WI38 (cell line): ENCODE results near the gene CSNK1E.

Source experiments
- H3K4me3 ChIP-seq: 2 replicates; pipeline ENCODE4 v1.5.1; 2011; ENCODE audit warnings: low read depth, mild to moderate bottlenecking, control low read depth, low read length
- TF ChIP-seq, protein P1 (sequence below): IDR thresholded peaks from 2 replicates; pipeline ENCODE4 v1.5.1; 2012; ENCODE audit warnings: low read depth, mild to moderate bottlenecking, control low read depth, low read length

Gene CSNK1E

DNA sequence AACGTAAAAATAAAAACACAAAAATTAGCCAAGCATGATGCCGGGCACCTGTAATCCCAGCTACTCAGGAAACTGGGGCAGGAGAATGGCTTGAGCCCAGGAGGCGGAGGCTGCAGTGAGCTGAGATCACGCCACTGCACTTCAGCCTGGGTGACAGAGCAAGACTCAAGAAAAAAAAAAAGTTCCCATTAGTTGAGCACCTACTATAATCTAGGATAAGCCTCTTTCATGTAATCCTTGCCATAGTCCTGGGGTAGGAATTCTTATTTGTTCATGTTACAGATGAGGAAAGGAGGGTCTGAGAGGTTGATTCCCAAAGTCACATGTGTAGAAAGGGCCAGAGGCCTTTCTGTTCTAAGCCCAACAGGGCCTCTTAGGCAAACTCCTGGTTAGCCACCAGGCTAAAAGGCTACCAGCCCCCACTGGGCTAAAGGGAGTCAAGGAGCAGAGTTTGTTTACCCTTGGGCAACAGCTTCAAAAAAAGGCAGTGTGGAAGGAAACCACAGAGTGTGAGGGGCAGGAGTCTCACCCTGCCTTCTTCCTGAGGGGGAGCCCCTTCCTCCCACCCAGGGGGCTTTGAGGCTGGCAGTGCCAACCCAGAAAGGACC, 21.6 kb upstream of the CSNK1E start:
- no peak overlapping the region for H3K4me3 ChIP-seq
- TF ChIP-seq, protein P1, sequence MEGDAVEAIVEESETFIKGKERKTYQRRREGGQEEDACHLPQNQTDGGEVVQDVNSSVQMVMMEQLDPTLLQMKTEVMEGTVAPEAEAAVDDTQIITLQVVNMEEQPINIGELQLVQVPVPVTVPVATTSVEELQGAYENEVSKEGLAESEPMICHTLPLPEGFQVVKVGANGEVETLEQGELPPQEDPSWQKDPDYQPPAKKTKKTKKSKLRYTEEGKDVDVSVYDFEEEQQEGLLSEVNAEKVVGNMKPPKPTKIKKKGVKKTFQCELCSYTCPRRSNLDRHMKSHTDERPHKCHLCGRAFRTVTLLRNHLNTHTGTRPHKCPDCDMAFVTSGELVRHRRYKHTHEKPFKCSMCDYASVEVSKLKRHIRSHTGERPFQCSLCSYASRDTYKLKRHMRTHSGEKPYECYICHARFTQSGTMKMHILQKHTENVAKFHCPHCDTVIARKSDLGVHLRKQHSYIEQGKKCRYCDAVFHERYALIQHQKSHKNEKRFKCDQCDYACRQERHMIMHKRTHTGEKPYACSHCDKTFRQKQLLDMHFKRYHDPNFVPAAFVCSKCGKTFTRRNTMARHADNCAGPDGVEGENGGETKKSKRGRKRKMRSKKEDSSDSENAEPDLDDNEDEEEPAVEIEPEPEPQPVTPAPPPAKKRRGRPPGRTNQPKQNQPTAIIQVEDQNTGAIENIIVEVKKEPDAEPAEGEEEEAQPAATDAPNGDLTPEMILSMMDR, result no peak

DNA sequence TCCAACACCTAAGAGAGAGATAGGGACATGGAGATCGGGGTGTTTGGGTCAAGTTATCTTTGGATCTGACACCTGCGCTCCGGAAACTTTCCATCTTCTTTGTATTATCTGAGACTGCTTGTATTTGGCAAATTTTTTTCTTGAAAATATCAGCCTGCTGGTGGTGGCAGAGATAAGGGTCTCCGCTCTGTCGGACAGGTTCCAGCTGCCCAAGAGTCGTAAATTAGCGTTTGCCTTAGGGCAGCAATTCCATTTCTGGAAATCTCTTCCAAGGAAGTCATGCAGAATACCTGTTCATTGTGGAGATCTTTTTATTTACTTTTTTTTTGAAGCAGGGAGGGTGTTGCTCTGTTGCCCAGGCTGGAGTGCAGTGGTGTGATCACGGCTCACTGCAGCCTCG, 19.5 kb upstream of the CSNK1E start:
- H3K4me3 ChIP-seq, result peak overlapping the region; percentile 55
- TF ChIP-seq, protein P1, result no peak

DNA sequence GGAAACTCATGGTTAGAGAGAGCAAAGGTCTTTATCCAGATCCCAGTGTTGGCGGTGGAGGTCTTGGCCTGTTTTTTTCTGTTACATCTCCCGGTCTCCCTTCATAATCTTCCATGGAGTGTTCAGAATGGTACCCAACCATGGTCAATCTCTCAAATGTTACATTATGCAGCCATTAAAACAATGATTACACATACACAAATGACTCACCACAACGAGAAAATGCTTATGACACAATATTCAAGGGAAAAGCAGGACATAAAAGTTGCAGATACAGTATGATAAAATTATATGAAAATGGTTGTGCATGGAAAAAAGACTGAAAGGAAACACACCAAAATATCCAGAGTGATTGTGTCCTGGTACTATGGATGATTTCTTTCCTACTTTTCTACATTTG, 17.8 kb upstream of the CSNK1E start:
- TF ChIP-seq, protein P1, result no peak
- H3K4me3 ChIP-seq, result no peak overlapping the region

DNA sequence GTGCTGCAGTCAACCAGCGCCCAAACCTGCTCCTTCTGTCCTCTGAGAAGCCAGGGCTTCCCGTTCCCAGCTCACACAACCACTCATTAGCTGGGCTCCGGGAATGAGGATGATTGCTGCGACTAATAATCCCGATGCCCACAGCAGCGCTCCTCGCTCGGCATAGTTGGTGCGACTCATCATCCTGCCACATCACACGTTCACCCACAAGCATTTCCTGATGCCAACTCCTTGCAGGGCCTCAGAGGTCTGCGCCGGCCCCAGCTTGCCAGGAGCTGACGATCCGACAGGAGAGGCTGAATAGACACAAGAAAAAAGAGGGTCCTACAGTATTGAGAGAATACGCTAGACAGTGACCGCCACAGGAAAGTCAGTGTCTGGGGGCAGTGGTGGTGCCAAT, 10.6 kb upstream of the CSNK1E start:
- no peak overlapping the region for H3K4me3 ChIP-seq
- TF ChIP-seq, protein P1, result no peak

DNA sequence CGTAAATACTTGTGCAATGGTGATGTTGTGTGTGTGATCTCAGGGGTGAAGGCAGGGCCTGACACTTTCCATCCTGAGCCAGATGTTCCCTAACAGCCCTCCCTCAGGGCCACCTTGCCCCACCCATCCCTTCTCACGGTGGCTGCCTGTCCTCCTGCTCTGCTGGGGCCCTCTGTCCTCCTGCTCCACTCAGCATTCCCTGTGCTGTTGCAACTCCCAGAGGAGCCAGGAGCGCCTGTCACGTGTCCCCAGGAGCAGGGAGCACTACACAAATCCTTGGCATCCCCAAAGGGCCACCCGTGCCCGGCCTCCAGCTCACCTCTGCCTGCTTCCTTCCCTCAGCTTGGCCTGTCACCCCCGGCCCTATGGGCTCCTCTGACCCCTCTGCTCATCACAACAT, 10.2 kb upstream of the CSNK1E start:
- TF ChIP-seq, protein P1, result no peak
- no peak overlapping the region for H3K4me3 ChIP-seq

DNA sequence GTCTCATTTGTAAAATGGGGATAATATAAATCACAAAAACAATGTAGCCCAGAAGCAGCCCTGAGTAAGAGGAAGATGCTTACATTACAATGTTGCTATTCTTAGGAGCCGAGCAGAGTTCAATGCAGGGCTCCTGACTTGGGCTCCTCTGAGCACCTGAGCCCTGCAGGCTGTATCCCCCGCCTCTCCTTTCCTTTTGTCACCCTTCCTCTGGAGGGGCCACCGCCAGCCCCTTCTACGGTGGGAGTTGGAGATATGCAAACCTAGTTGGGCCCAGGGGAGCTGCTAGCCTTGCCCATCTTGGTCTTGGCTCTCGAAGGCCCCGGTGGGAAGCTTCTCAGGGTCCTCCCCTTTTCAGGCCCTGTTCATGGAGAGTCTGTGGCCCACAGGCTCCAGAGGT, 8.4 kb upstream of the CSNK1E start:
- no peak overlapping the region for H3K4me3 ChIP-seq
- TF ChIP-seq, protein P1, result no peak

DNA sequence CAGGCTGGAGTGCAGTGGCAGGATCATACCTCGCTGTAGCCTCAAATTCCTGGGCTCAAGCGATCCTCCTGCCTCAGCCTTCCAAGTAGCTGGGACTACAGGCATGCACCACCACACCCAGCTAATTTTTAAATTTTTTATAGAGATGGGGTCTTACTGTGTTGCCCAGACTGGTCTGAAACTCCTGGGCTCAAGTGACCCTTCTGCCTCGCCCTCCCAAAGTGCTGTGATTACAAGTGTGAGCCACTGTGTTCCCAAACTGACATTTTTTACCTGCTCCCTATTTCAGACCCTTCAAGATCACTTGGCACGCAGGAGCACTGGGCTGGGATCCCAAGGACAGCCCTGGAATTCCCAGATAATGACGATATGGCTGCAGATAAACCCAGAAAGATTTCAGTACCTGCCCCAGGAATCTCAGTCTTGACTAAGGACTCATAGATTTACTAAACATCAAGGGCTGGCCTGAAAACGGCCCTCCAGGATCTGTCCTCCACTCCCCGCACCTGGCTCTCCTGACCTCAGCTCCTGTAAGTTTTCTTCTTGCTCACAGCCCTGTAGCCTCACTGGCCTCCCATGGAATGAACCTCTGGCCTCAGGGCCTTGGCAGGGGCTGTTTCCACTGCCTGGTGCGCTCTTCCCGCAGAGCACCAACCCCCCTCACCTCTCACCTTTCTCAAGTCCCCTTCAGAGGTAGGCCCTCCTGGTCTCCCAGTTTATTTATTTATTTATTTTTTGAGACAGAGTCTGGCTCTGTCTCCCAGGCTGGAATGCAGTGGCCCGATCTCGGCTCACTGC, 3.6 kb upstream of the CSNK1E start:
- no peak overlapping the region for H3K4me3 ChIP-seq
- TF ChIP-seq, protein P1, result no peak
